WTC11 (cell line): ENCODE data around the gene NAB1. TPM values are rescaled to one million over a fixed set of nuclear protein-coding genes. Genes with fewer than 3 reads are reported as not detected.
A peak's percentile ranks its signal among the peaks of the same experiment; 100 is the strongest.

Experiments
- ATAC-seq: fragments of 200-7000 bp; cut with Tn5 transposase; 2 replicates; pipeline ENCODE4 v1.10.0; 2021; ENCODE audit warnings: mild to moderate bottlenecking, moderate library complexity
- CTCF ChIA-PET: fragments of 300-600 bp; sonication (Branson Sonifier 250); formaldehyde crosslinking; loops from one replicate; lab custom pipeline; 2021; ENCODE audit warnings: antibody characterized with exemption; lab: Charles Lee
- POLR2A ChIA-PET: fragments of 350-600 bp; sonication (Branson Sonifier 250); formaldehyde crosslinking; loops from one replicate; lab custom pipeline; 2021; ENCODE audit warnings: antibody characterized with exemption; lab: Charles Lee
- DNase-seq: peaks from one replicate; pipeline ENCODE4 v3.0.0; 2021; ENCODE audit warnings: low spot score
- H3K27ac Mint-ChIP-seq: 2 replicates; pipeline ENCODE4 v1.8.0; 2021; ENCODE audit warnings: mixed read lengths
- H3K27me3 Mint-ChIP-seq: 2 replicates; pipeline ENCODE4 v1.8.0; 2021; ENCODE audit warnings: low read depth, mild to moderate bottlenecking, moderate library complexity, mixed read lengths
- H3K36me3 Mint-ChIP-seq: 2 replicates; pipeline ENCODE4 v1.8.0; 2021; ENCODE audit warnings: mixed read lengths
- H3K4me1 Mint-ChIP-seq: 2 replicates; pipeline ENCODE4 v1.8.0; 2022; ENCODE audit warnings: mixed read lengths
- H3K4me3 Mint-ChIP-seq: 2 replicates; pipeline ENCODE4 v1.8.0; 2021; ENCODE audit warnings: mild to moderate bottlenecking, moderate library complexity, mixed read lengths
- H3K9me3 Mint-ChIP-seq: 2 replicates; pipeline ENCODE4 v1.8.0; 2021; ENCODE audit warnings: mixed read lengths
- ATF1 ChIP-seq: sonication (generic); formaldehyde crosslinking; IDR thresholded peaks from 2 replicates; pipeline ENCODE4 v1.8.1; 2023; ENCODE audit warnings: mild to moderate bottlenecking, moderate library complexity, missing genetic modification reagents
- ATF2 ChIP-seq: sonication (generic); formaldehyde crosslinking; IDR thresholded peaks from 2 replicates; pipeline ENCODE4 v1.8.1; 2022; ENCODE audit warnings: low read depth, missing genetic modification reagents, borderline replicate concordance
- E2F4 ChIP-seq: sonication (generic); formaldehyde crosslinking; IDR thresholded peaks from 2 replicates; pipeline ENCODE4 v1.8.1; 2022; ENCODE audit warnings: low read depth, mild to moderate bottlenecking, moderate library complexity, missing genetic modification reagents, borderline replicate concordance
- FOXJ3 ChIP-seq: sonication (generic); formaldehyde crosslinking; IDR thresholded peaks from 2 replicates; pipeline ENCODE4 v1.9.0; 2021; ENCODE audit warnings: missing genetic modification reagents, mild to moderate bottlenecking, borderline replicate concordance
- FOXK1 ChIP-seq: sonication (generic); formaldehyde crosslinking; IDR thresholded peaks from 2 replicates; pipeline ENCODE4 v1.8.0; 2022; ENCODE audit warnings: mild to moderate bottlenecking, moderate library complexity, missing genetic modification reagents
- FOXP1 ChIP-seq: sonication (generic); formaldehyde crosslinking; IDR thresholded peaks from 2 replicates; pipeline ENCODE4 v1.8.0; 2022; ENCODE audit warnings: missing genetic modification reagents, mild to moderate bottlenecking, moderate library complexity, borderline replicate concordance
- MXD4 ChIP-seq: fragments of 250-450 bp; sonication (Bioruptor Pico); IDR thresholded peaks from 2 replicates; pipeline ENCODE4 v1.8.0; 2021; ENCODE audit warnings: mild to moderate bottlenecking, moderate library complexity, borderline replicate concordance
- MYBL2 ChIP-seq: sonication (generic); formaldehyde crosslinking; IDR thresholded peaks from 2 replicates; pipeline ENCODE4 v1.8.1; 2023; ENCODE audit warnings: mild to moderate bottlenecking, moderate library complexity, missing genetic modification reagents
- NFYB ChIP-seq: sonication (generic); formaldehyde crosslinking; conservative IDR thresholded peaks from 2 replicates; pipeline ENCODE4 v1.8.0; 2022; ENCODE audit warnings: low read depth, missing genetic modification reagents
- NR3C1 ChIP-seq: sonication (generic); formaldehyde crosslinking; conservative IDR thresholded peaks from 2 replicates; pipeline ENCODE4 v1.8.1; 2023; ENCODE audit warnings: low read depth, mild to moderate bottlenecking, missing genetic modification reagents
- OVOL2 ChIP-seq: fragments of 250-450 bp; sonication (Bioruptor Pico); IDR thresholded peaks from 2 replicates; pipeline ENCODE4 v1.9.0; 2021; ENCODE audit warnings: mild to moderate bottlenecking, borderline replicate concordance
- PREB ChIP-seq: sonication (generic); formaldehyde crosslinking; IDR thresholded peaks from 2 replicates; pipeline ENCODE4 v1.8.1; 2022; ENCODE audit warnings: mild to moderate bottlenecking, missing genetic modification reagents, moderate library complexity, borderline replicate concordance
- PRRX2 ChIP-seq: fragments of 250-450 bp; sonication (Bioruptor Pico); IDR thresholded peaks from 2 replicates; pipeline ENCODE4 v1.8.0; 2021; ENCODE audit warnings: mild to moderate bottlenecking
- RELA ChIP-seq: sonication (generic); formaldehyde crosslinking; IDR thresholded peaks from 2 replicates; pipeline ENCODE4 v1.8.1; 2022; ENCODE audit warnings: missing genetic modification reagents, mild to moderate bottlenecking, borderline replicate concordance
- RORB ChIP-seq: fragments of 250-450 bp; sonication (Bioruptor Pico); IDR thresholded peaks from 2 replicates; pipeline ENCODE4 v1.9.0; 2021; ENCODE audit warnings: mild to moderate bottlenecking
- SMAD4 ChIP-seq: sonication (generic); formaldehyde crosslinking; IDR thresholded peaks from 2 replicates; pipeline ENCODE4 v1.8.0; 2022; ENCODE audit warnings: mild to moderate bottlenecking, missing genetic modification reagents
- TCF7 ChIP-seq: sonication (generic); formaldehyde crosslinking; IDR thresholded peaks from 2 replicates; pipeline ENCODE4 v1.8.0; 2022; ENCODE audit warnings: mild to moderate bottlenecking, low read depth, missing genetic modification reagents, moderate library complexity
- TEAD4 ChIP-seq: sonication (generic); formaldehyde crosslinking; IDR thresholded peaks from 2 replicates; pipeline ENCODE4 v1.8.0; 2022; ENCODE audit warnings: mild to moderate bottlenecking, missing genetic modification reagents
- ZNF423 ChIP-seq: fragments of 250-450 bp; sonication (Bioruptor Pico); IDR thresholded peaks from 2 replicates; pipeline ENCODE4 v2.1.2; 2022; ENCODE audit warnings: mild to moderate bottlenecking, moderate library complexity
- ZNF425 ChIP-seq: fragments of 250-450 bp; sonication (Bioruptor Pico); conservative IDR thresholded peaks from 2 replicates; pipeline ENCODE4 v1.9.0; 2021; ENCODE audit warnings: mild to moderate bottlenecking
- ZNF671 ChIP-seq: fragments of 250-450 bp; sonication (Bioruptor Pico); IDR thresholded peaks from 2 replicates; pipeline ENCODE4 v1.8.0; 2021; ENCODE audit warnings: mild to moderate bottlenecking
- total RNA-seq: library from RNA; stranded (reverse); gene quantifications from 3 replicates; pipeline ENCODE4 v1.2.3, GENCODE V29; 2021
- TF ChIP-seq, protein P1 (sequence below): sonication (generic); formaldehyde crosslinking; IDR thresholded peaks from 2 replicates; pipeline ENCODE4 v1.8.0; 2023; ENCODE audit warnings: missing genetic modification reagents
- TF ChIP-seq, protein P2 (sequence below): sonication (generic); formaldehyde crosslinking; IDR thresholded peaks from 2 replicates; pipeline ENCODE4 v1.8.1; 2023; ENCODE audit warnings: mild to moderate bottlenecking, missing genetic modification reagents
- TF ChIP-seq, protein P3 (sequence below): fragments of 250-450 bp; sonication (Bioruptor Pico); IDR thresholded peaks from 2 replicates; pipeline ENCODE4 v1.8.0; 2021; ENCODE audit warnings: mild to moderate bottlenecking

The NAB1 gene
- total RNA-seq, 1 experiment from 2014 or later, result 32.0 TPM

- no peak overlapping the region for H3K4me3 Mint-ChIP-seq
- DNase-seq (peak; percentile 18), ATAC-seq (peak; percentile 87)
- H3K27me3 Mint-ChIP-seq, result no peaks in the 10 kb centered on the region
- H3K27ac Mint-ChIP-seq, result no peak overlapping the region
- TF ChIP-seq PRRX2 (CRISPR knock-in tag), result no peak
- no peak for TF ChIP-seq RELA
- TF ChIP-seq MYBL2 (CRISPR knock-in tag), result no peak
- TF ChIP-seq ZNF425 (CRISPR knock-in tag), result no peak
- no peak for TF ChIP-seq OVOL2 (CRISPR knock-in tag)
- TF ChIP-seq ATF1, result no peak
- TF ChIP-seq, protein P1, sequence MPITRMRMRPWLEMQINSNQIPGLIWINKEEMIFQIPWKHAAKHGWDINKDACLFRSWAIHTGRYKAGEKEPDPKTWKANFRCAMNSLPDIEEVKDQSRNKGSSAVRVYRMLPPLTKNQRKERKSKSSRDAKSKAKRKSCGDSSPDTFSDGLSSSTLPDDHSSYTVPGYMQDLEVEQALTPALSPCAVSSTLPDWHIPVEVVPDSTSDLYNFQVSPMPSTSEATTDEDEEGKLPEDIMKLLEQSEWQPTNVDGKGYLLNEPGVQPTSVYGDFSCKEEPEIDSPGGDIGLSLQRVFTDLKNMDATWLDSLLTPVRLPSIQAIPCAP (CRISPR knock-in tag), result no peak
- no peak for TF ChIP-seq NFYB (CRISPR knock-in tag)
- TF ChIP-seq SMAD4, result no peak
- ChIA-PET POLR2A (no interaction called here), CTCF (interaction anchor here (0.9 kb wide), 1 partner anchor 64 kb away, joined by 6 read pairs; no protein-coding TSS in a partner anchor)
- H3K36me3 Mint-ChIP-seq, result peaks cover 11% of the 10 kb centered on the region
- H3K9me3 Mint-ChIP-seq, result peaks cover 12% of the 10 kb centered on the region
- H3K4me1 Mint-ChIP-seq, result peaks cover 24% of the 10 kb centered on the region
Observed at GRCh38 chr2:190615555-190616200, 33.2 kb upstream of the NAB1 start.

DNA sequence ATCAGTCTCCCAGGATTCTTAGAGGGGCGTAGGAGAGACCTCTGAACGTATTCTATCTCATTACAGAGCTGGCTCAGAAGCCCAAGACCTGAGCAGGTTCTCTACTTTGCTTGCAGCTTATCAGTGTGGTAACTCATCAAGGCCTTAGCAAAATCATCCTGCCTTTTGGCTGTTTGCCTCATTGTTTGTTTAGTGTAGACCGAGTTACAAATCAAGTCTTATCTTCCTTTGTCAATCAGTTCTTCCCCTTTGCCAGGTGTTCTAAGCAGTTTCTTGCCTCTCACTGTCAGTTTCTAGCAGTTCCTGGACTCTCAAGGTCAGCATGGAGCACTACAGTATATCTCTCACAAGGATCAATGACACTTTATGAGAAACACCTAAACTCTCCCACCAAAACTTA is 30.9 kb upstream of the NAB1 start:
- Mint-ChIP-seq H3K9me3 (no peaks in the 10 kb centered on the region), H3K4me3 (no peak overlapping the region), H3K36me3 (no peaks in the 10 kb centered on the region)
- no peak for ATAC-seq
- TF ChIP-seq ZNF423 (CRISPR knock-in tag), result no peak
- TF ChIP-seq ZNF671 (CRISPR knock-in tag), result no peak
- no peak for TF ChIP-seq RELA
- no peak for TF ChIP-seq NR3C1 (CRISPR knock-in tag)
- no peak for TF ChIP-seq FOXJ3
- TF ChIP-seq TEAD4, result no peak
- TF ChIP-seq E2F4 (CRISPR knock-in tag), result no peak
- TF ChIP-seq PREB, result no peak
- TF ChIP-seq MXD4 (CRISPR knock-in tag), result no peak
- TF ChIP-seq ATF2 (CRISPR knock-in tag), result no peak
- TF ChIP-seq, protein P2, sequence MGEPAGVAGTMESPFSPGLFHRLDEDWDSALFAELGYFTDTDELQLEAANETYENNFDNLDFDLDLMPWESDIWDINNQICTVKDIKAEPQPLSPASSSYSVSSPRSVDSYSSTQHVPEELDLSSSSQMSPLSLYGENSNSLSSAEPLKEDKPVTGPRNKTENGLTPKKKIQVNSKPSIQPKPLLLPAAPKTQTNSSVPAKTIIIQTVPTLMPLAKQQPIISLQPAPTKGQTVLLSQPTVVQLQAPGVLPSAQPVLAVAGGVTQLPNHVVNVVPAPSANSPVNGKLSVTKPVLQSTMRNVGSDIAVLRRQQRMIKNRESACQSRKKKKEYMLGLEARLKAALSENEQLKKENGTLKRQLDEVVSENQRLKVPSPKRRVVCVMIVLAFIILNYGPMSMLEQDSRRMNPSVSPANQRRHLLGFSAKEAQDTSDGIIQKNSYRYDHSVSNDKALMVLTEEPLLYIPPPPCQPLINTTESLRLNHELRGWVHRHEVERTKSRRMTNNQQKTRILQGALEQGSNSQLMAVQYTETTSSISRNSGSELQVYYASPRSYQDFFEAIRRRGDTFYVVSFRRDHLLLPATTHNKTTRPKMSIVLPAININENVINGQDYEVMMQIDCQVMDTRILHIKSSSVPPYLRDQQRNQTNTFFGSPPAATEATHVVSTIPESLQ (CRISPR knock-in tag), result no peak
- TF ChIP-seq TCF7 (CRISPR knock-in tag), result no peak
- TF ChIP-seq, protein P3, sequence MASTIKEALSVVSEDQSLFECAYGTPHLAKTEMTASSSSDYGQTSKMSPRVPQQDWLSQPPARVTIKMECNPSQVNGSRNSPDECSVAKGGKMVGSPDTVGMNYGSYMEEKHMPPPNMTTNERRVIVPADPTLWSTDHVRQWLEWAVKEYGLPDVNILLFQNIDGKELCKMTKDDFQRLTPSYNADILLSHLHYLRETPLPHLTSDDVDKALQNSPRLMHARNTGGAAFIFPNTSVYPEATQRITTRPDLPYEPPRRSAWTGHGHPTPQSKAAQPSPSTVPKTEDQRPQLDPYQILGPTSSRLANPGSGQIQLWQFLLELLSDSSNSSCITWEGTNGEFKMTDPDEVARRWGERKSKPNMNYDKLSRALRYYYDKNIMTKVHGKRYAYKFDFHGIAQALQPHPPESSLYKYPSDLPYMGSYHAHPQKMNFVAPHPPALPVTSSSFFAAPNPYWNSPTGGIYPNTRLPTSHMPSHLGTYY (CRISPR knock-in tag), result no peak
- no peak for TF ChIP-seq FOXK1 (CRISPR knock-in tag)
- TF ChIP-seq OVOL2 (CRISPR knock-in tag), result no peak
- TF ChIP-seq RORB (CRISPR knock-in tag), result no peak
- TF ChIP-seq FOXP1 (CRISPR knock-in tag), result no peak
- TF ChIP-seq, all 79 proteins: peak for 0
- ChIA-PET POLR2A (no interaction called here), CTCF (no interaction called here)
- H3K27ac Mint-ChIP-seq, result no peak overlapping the region
- no peaks in the 10 kb centered on the region for H3K27me3 Mint-ChIP-seq
- peaks cover 24% of the 10 kb centered on the region for H3K4me1 Mint-ChIP-seq
- DNase-seq, result no peak
